Activated CD8-positive, alpha-beta memory T cell treated with anti-CD3 and anti-CD28 coated beads for 1 hour (primary cell): ENCODE data around the gene TPM3.
A peak's percentile ranks its signal among the peaks of the same experiment; 100 is the strongest.
"Not testable (repeated sequence)": the region's sequence is repeated elsewhere in the genome, so short reads cannot be mapped to it uniquely, and the experiment has no call there.

ENCODE experiments used
- DNase-seq, 2 donors: peaks; one replicate each; pipeline ENCODE4 v3.0.0-alpha.2; 2020; ENCODE audit warnings: low read depth in 1 of 2; ENCODE audit errors: extremely low read depth in 1 of 2

Gene TPM3

GRCh38 chr1:154170547-154171222 is 21.2 kb downstream of the TPM3 start:
- no peak for DNase-seq

GRCh38 chr1:154167461-154167860 is 24.4 kb downstream of the TPM3 start:
- no peak for DNase-seq

GRCh38 chr1:154166207-154166606 is 25.7 kb downstream of the TPM3 start:
- no peak for DNase-seq

- DNase-seq = no peak
These were observed 32.3 kb downstream of the TPM3 start for GRCh38 chr1:154159554-154159953.

GRCh38 chr1:154158307-154159125 is 33.4 kb downstream of the TPM3 start:
- DNase-seq = no peak

GRCh38 chr1:154157520-154158306 is 34.2 kb downstream of the TPM3 start:
- DNase-seq = peak; percentile 30 to 50

GRCh38 chr1:154155251-154155650 is 36.6 kb downstream of the TPM3 start:
- DNase-seq = no peak

- DNase-seq = no peak
These were observed 37.2 kb downstream of the TPM3 start, which contains the start of gene NUP210L for GRCh38 chr1:154154534-154155191. NUP210L (minus strand) TSS chr1:154155073.

- no peak for DNase-seq
These were observed 37.8 kb downstream of the TPM3 start for GRCh38 chr1:154154053-154154452.

- DNase-seq = no peak
These were observed 40.6 kb downstream of the TPM3 start for GRCh38 chr1:154151311-154151710.

- DNase-seq = no peak
These were observed 43.1 kb downstream of the TPM3 start for GRCh38 chr1:154148807-154149206.

GRCh38 chr1:154147505-154147904 is 44.4 kb downstream of the TPM3 start:
- DNase-seq = not testable (repeated sequence)

- DNase-seq = no peak
These were observed 45.9 kb downstream of the TPM3 start for GRCh38 chr1:154145986-154146385.

GRCh38 chr1:154142358-154142757 is 49.5 kb downstream of the TPM3 start:
- DNase-seq = no peak

- DNase-seq = no peak
These were observed 50.7 kb downstream of the TPM3 start for GRCh38 chr1:154141240-154141639.

GRCh38 chr1:154137888-154138287 is 54.0 kb downstream of the TPM3 start:
- no peak for DNase-seq

GRCh38 chr1:154133256-154133655 is 58.6 kb downstream of the TPM3 start:
- DNase-seq = no peak

- no peak for DNase-seq
These were observed 62.4 kb downstream of the TPM3 start for GRCh38 chr1:154129391-154129970.

GRCh38 chr1:154123205-154123604 is 68.7 kb downstream of the TPM3 start:
- not testable (repeated sequence) for DNase-seq

- no peak for DNase-seq
These were observed 74.3 kb downstream of the TPM3 start for GRCh38 chr1:154117642-154118041.

- no peak for DNase-seq
These were observed 76.7 kb downstream of the TPM3 start for GRCh38 chr1:154115180-154115579.
